ENCODE measurements around the gene KRTAP5-5.

- no peak for TF ChIP-seq EP300 (IDR thresholded peaks at IDR 0.05)
- TF ChIP-seq POLR2A (IDR thresholded peaks at IDR 0.05): no peak
Measured at GRCh38 chr11:1640076-1640946, 10.7 kb downstream of the KRTAP5-5 start.

All from gastroesophageal sphincter (tissue), 2 donors.